Astrocyte (in vitro differentiated cells and primary cell): ENCODE data around the gene NTM. TPM values are rescaled to one million over a fixed set of nuclear protein-coding genes. Genes with fewer than 3 reads are reported as not detected.

ENCODE experiments used
- DNase-seq: peaks from one replicate; pipeline ENCODE4 v3.0.0-alpha.2; 2010; ENCODE audit warnings: low read depth
- FAIRE-seq: peaks from 2 replicates; lab custom pipeline; 2011; peaks lifted over from hg19 to GRCh38; lab: Jason Lieb, UNC
- H2AFZ ChIP-seq: 2 replicates; pipeline ENCODE4 v1.6.0; 2012; ENCODE audit warnings: low read depth, low read length, inconsistent platforms
- H3K27ac ChIP-seq: 2 replicates; pipeline ENCODE4 v1.5.1; 2011; ENCODE audit warnings: low read depth, low read length, inconsistent platforms
- H3K27me3 ChIP-seq: 2 replicates; pipeline ENCODE4 v1.6.0; 2011; ENCODE audit warnings: low read length, inconsistent platforms; ENCODE audit not compliant: insufficient read depth
- H3K36me3 ChIP-seq: 2 replicates; pipeline ENCODE4 v1.5.1; 2011; ENCODE audit warnings: low read length, inconsistent platforms; ENCODE audit not compliant: insufficient read depth
- H3K4me1 ChIP-seq: 2 replicates; pipeline ENCODE4 v1.5.1; 2011; ENCODE audit warnings: low read length, inconsistent platforms; ENCODE audit not compliant: insufficient read depth
- H3K4me2 ChIP-seq: 2 replicates; pipeline ENCODE4 v1.6.0; 2012; ENCODE audit warnings: low read length, inconsistent platforms
- H3K4me3 ChIP-seq: 2 replicates; pipeline ENCODE4 v1.5.1; 2011; ENCODE audit warnings: low read depth, mild to moderate bottlenecking, low read length, inconsistent platforms; ENCODE audit not compliant: insufficient read depth
- H3K79me2 ChIP-seq: 2 replicates; pipeline ENCODE4 v1.6.0; 2012; ENCODE audit warnings: mild to moderate bottlenecking, low read length, inconsistent platforms; ENCODE audit not compliant: insufficient read depth
- H3K9ac ChIP-seq: 2 replicates; pipeline ENCODE4 v1.6.0; 2012; ENCODE audit warnings: mild to moderate bottlenecking, low read length, inconsistent platforms
- H3K9me3 ChIP-seq: 2 replicates; pipeline ENCODE4 v1.5.1; 2012; ENCODE audit warnings: low read depth, mild to moderate bottlenecking, low read length, inconsistent platforms; ENCODE audit not compliant: insufficient read depth
- H4K20me1 ChIP-seq: 2 replicates; pipeline ENCODE4 v1.6.0; 2012; ENCODE audit warnings: low read length, inconsistent platforms; ENCODE audit not compliant: insufficient read depth
- H3K27ac Mint-ChIP-seq: one replicate; pipeline ENCODE4 v1.8.0; 2021; ENCODE audit warnings: mild to moderate bottlenecking, mixed read lengths; ENCODE audit not compliant: unreplicated experiment
- H3K27me3 Mint-ChIP-seq: one replicate; pipeline ENCODE4 v1.8.0; 2021; ENCODE audit warnings: low read depth, mixed read lengths; ENCODE audit not compliant: unreplicated experiment
- H3K36me3 Mint-ChIP-seq: one replicate; pipeline ENCODE4 v1.8.0; 2021; ENCODE audit warnings: low read depth, mixed read lengths; ENCODE audit not compliant: unreplicated experiment
- H3K4me1 Mint-ChIP-seq: one replicate; pipeline ENCODE4 v1.8.0; 2021; ENCODE audit warnings: low read depth, mixed read lengths; ENCODE audit not compliant: unreplicated experiment
- H3K4me3 Mint-ChIP-seq: one replicate; pipeline ENCODE4 v1.8.0; 2021; ENCODE audit warnings: mild to moderate bottlenecking, moderate library complexity, mixed read lengths; ENCODE audit not compliant: unreplicated experiment
- H3K9me3 Mint-ChIP-seq: one replicate; pipeline ENCODE4 v1.8.0; 2021; ENCODE audit warnings: mild to moderate bottlenecking, mixed read lengths; ENCODE audit not compliant: unreplicated experiment
- EZH2 ChIP-seq: IDR thresholded peaks from 2 replicates; pipeline ENCODE4 v1.6.1; 2012; ENCODE audit warnings: mild to moderate bottlenecking, low read length, inconsistent platforms; ENCODE audit not compliant: insufficient read depth
- total RNA-seq: library from RNA; stranded (reverse); gene quantifications from 2 replicates; pipeline ENCODE4 v1.2.1, GENCODE V29; 2021
- TF ChIP-seq, protein P1 (sequence below): IDR thresholded peaks from 2 replicates; pipeline ENCODE4 v1.5.1; 2011; ENCODE audit warnings: low read depth, mild to moderate bottlenecking, inconsistent platforms, low read length, moderate library complexity; ENCODE audit not compliant: insufficient read depth

The NTM gene
- total RNA-seq, 1 donor from 2014 or later: 98.2 TPM

DNA sequence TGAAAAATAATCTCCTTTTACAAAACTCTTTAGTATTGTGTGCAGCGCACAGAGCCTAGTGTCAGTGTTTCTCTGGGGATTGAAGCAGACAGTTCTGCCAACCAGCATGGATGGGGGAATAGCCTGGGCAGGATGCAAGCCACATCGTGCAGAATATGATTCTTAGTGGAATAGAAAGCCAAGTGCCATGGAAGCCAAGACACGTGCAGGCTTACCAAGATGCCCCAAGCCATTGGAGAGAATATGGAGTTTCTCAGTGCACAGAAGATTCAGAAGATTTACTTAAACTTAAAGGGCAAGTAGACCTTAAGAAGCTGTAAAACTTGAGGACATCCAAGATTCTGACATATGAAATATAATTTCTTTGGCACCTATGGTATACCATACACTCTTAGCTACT is 917.6 kb downstream of the NTM start:
- no peak overlapping the region for H3K4me3 ChIP-seq
- peaks cover 46% of the 10 kb centered on the region for H4K20me1 ChIP-seq
- no peak overlapping the region for H2AFZ ChIP-seq
- no peaks in the 10 kb centered on the region for H3K36me3 ChIP-seq
- no peak overlapping the region for H3K4me3 Mint-ChIP-seq
- FAIRE-seq (no peak), DNase-seq (no peak)
- no peaks in the 10 kb centered on the region for H3K9me3 ChIP-seq
- H3K4me1 Mint-ChIP-seq: peaks cover 12% of the 10 kb centered on the region
- H3K4me2 ChIP-seq: no peak overlapping the region
- no peak overlapping the region for H3K9ac ChIP-seq
- H3K27me3 ChIP-seq: no peaks in the 10 kb centered on the region
- no peaks in the 10 kb centered on the region for H3K4me1 ChIP-seq
- no peaks in the 10 kb centered on the region for H3K36me3 Mint-ChIP-seq
- no peaks in the 10 kb centered on the region for H3K9me3 Mint-ChIP-seq
- TF ChIP-seq EZH2: no peak
- TF ChIP-seq, protein P1, sequence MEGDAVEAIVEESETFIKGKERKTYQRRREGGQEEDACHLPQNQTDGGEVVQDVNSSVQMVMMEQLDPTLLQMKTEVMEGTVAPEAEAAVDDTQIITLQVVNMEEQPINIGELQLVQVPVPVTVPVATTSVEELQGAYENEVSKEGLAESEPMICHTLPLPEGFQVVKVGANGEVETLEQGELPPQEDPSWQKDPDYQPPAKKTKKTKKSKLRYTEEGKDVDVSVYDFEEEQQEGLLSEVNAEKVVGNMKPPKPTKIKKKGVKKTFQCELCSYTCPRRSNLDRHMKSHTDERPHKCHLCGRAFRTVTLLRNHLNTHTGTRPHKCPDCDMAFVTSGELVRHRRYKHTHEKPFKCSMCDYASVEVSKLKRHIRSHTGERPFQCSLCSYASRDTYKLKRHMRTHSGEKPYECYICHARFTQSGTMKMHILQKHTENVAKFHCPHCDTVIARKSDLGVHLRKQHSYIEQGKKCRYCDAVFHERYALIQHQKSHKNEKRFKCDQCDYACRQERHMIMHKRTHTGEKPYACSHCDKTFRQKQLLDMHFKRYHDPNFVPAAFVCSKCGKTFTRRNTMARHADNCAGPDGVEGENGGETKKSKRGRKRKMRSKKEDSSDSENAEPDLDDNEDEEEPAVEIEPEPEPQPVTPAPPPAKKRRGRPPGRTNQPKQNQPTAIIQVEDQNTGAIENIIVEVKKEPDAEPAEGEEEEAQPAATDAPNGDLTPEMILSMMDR: no peak
- peaks cover 33% of the 10 kb centered on the region for H3K79me2 ChIP-seq
- H3K27ac ChIP-seq: no peak overlapping the region
- H3K27me3 Mint-ChIP-seq: peaks cover 6% of the 10 kb centered on the region
- no peak overlapping the region for H3K27ac Mint-ChIP-seq

DNA sequence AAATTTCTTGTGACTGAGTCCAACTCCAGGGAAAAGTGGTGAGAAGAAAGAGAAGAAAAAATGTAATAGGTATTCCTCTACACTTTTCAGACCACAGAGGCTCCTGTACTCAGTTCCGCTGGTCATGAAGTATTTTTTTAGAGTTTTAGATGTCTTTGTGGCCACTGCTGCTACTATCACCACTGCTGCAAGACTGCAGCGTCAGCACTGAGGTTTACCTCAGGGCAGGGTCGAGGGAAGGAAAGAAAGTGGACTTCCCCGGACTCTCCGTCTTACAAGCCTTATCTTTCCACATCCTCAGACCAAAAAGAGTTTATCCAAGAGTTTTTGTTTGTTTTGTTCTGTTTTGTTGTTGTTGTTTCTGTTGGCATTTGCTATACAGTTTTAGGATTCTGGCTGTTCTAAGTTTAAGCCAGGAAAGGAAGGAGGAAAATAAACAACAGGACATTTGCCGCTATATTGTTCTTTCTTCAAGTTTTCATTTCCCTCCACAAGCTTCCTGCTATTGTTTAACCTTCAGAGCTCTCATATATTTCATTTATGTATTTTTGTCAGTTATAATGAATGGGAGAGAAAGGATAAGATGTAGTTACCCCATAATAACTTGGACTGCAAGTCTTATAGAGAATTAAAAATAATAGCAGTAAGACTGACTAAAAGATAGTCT is 919.3 kb downstream of the NTM start:
- Mint-ChIP-seq H3K36me3 (no peaks in the 10 kb centered on the region), H3K4me3 (no peak overlapping the region), H3K27ac (peak overlapping the region; percentile 79), H3K9me3 (no peaks in the 10 kb centered on the region), H3K4me1 (peaks cover 12% of the 10 kb centered on the region), H3K27me3 (peaks cover 7% of the 10 kb centered on the region)
- no peak overlapping the region for H2AFZ ChIP-seq
- H4K20me1 ChIP-seq: peaks cover 44% of the 10 kb centered on the region
- no peak for TF ChIP-seq EZH2
- H3K27me3 ChIP-seq: no peaks in the 10 kb centered on the region
- no peak overlapping the region for H3K9ac ChIP-seq
- H3K36me3 ChIP-seq: no peaks in the 10 kb centered on the region
- H3K4me2 ChIP-seq: peak overlapping the region; percentile 31
- FAIRE-seq: no peak
- H3K27ac ChIP-seq: no peak overlapping the region
- H3K4me1 ChIP-seq: no peaks in the 10 kb centered on the region
- DNase-seq: no peak
- H3K4me3 ChIP-seq: no peak overlapping the region
- peaks cover 27% of the 10 kb centered on the region for H3K79me2 ChIP-seq
- H3K9me3 ChIP-seq: no peaks in the 10 kb centered on the region

DNA sequence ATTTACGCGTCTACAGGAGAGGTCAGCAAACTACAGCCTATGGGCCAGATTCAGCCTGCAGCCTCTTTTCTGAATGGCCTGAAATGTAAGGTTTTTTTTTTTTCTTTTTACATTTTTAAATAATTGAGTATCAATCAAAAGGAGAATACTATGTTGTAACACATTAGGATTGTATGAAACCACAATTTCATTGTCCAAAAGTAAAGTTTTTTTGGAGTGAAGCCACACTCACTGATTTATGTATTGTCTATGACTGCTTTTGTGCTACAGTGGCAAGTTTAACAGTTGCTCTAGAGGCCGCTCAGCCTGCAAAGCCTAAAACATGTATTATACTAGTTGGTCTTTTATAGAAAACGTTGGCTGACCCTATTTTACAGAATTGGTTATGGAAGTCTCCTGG is 923.2 kb downstream of the NTM start:
- no peaks in the 10 kb centered on the region for H3K9me3 Mint-ChIP-seq
- no peak overlapping the region for H3K27ac ChIP-seq
- H3K4me3 Mint-ChIP-seq: no peak overlapping the region
- H4K20me1 ChIP-seq: peaks cover 52% of the 10 kb centered on the region
- peaks cover 7% of the 10 kb centered on the region for H3K27me3 Mint-ChIP-seq
- peaks cover 1% of the 10 kb centered on the region for H3K36me3 Mint-ChIP-seq
- H3K9me3 ChIP-seq: no peaks in the 10 kb centered on the region
- H2AFZ ChIP-seq: no peak overlapping the region
- no peak overlapping the region for H3K9ac ChIP-seq
- H3K4me3 ChIP-seq: no peak overlapping the region
- FAIRE-seq: no peak
- no peak overlapping the region for H3K4me2 ChIP-seq
- H3K79me2 ChIP-seq: peaks cover 23% of the 10 kb centered on the region
- H3K27me3 ChIP-seq: no peaks in the 10 kb centered on the region
- no peaks in the 10 kb centered on the region for H3K36me3 ChIP-seq
- DNase-seq: no peak
- no peak overlapping the region for H3K27ac Mint-ChIP-seq
- H3K4me1 ChIP-seq: no peaks in the 10 kb centered on the region
- TF ChIP-seq, protein P1: no peak
- TF ChIP-seq EZH2: no peak
- peaks cover 12% of the 10 kb centered on the region for H3K4me1 Mint-ChIP-seq
